Spleen (tissue), 7 donors: Measurements from ENCODE around the gene PRIMA1.

ENCODE experiments used
- POLR2A ChIP-seq, 3 donors: fragments of 450-650 bp; IDR thresholded peaks; one replicate each; pipeline ENCODE4 v1.5.1; 2017; ENCODE audit warnings: antibody characterized with exemption in 3 of 3, mild to moderate bottlenecking in 1 of 3
- POLR2AphosphoS5 ChIP-seq, 3 donors: sonication (generic); formaldehyde crosslinking; IDR thresholded peaks; one replicate each; pipeline ENCODE4 v1.5.1; 2017; ENCODE audit warnings: antibody characterized with exemption in 3 of 3
- TF ChIP-seq, protein P1 (sequence below), 11 experiments: fragments of 200-600 bp in 7 of 11; fragments of 450-650 bp in 4 of 11; sonication (generic) in 4 of 11; IDR thresholded peaks in 8 of 11; conservative IDR thresholded peaks in 3 of 11; 1 replicate in 7 of 11; 2 replicates in 4 of 11; pipeline versions ENCODE4 v1.4.0 to v1.8.0; 2016 to 2021; ENCODE audit warnings: antibody characterized with exemption in 11 of 11, inconsistent platforms in 4 of 11, mild to moderate bottlenecking in 1 of 11
- donor health status: DM: no; HTN: no; CAD: no; lungs with moderate emphysema.
- donor health status: DM: no; HTN: no; CAD: no.
- donor health status: DM: no; HTN: no; CAD: no.

- TF ChIP-seq POLR2A (IDR thresholded peaks at IDR 0.05) (no peak), POLR2AphosphoS5 (IDR thresholded peaks at IDR 0.05) (no peak)
- TF ChIP-seq, protein P1, sequence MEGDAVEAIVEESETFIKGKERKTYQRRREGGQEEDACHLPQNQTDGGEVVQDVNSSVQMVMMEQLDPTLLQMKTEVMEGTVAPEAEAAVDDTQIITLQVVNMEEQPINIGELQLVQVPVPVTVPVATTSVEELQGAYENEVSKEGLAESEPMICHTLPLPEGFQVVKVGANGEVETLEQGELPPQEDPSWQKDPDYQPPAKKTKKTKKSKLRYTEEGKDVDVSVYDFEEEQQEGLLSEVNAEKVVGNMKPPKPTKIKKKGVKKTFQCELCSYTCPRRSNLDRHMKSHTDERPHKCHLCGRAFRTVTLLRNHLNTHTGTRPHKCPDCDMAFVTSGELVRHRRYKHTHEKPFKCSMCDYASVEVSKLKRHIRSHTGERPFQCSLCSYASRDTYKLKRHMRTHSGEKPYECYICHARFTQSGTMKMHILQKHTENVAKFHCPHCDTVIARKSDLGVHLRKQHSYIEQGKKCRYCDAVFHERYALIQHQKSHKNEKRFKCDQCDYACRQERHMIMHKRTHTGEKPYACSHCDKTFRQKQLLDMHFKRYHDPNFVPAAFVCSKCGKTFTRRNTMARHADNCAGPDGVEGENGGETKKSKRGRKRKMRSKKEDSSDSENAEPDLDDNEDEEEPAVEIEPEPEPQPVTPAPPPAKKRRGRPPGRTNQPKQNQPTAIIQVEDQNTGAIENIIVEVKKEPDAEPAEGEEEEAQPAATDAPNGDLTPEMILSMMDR (IDR thresholded peaks at IDR 0.05 in 8 of 11, conservative IDR thresholded peaks at IDR 0.05 in 3 of 11), result no peak
These were observed 44.4 kb upstream of the PRIMA1 start for GRCh38 chr14:93832665-93833064.
